Measurements from ENCODE around the gene PRKAG2.

- TF ChIP-seq POLR2A (IDR thresholded peaks at IDR 0.05; ENCODE audit: low read depth, low read length), result no peak
- no peak for TF ChIP-seq POLR2AphosphoS5 (IDR thresholded peaks at IDR 0.05; ENCODE audit: low read depth, low read length)
- TF ChIP-seq TAF1 (IDR thresholded peaks at IDR 0.05; ENCODE audit: low read depth, low read length), result no peak
- TF ChIP-seq SPI1 (IDR thresholded peaks at IDR 0.05; ENCODE audit: low read depth, low read length), result no peak
Measured at GRCh38 chr7:151621961-151622360, 255.0 kb downstream of the PRKAG2 start.

All from GM12891 (cell line).